Measurements from ENCODE around the gene SLC39A11.
A peak's percentile ranks its signal among the peaks of the same experiment; 100 is the strongest.

The SLC39A11 gene

GRCh38 chr17:72971226-72971880 is 121.1 kb downstream of the SLC39A11 start:
- DNase-seq, result no peak

DNA sequence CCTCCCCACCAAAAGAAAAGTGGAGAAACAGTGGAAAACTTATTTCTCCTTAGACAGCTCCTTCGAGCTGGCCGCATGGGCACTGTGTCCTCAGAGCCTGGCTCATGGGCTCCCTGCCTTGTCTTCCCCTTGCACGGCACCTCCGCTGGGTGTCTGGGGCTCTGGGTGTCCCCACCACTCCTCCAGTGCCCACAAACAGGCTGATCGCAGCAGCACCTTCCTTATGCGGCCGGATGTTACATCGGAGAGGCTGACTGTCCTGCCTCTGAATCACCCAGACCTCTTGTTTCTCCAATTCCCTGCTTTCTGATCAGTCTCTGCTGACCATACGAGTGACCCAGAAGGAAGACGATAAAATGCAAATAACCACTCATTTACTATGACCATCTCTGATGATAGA is 121.7 kb downstream of the SLC39A11 start:
- no peak for DNase-seq

- DNase-seq, result no peak
Measured at GRCh38 chr17:72970246-72970645, 122.2 kb downstream of the SLC39A11 start.

GRCh38 chr17:72969293-72969906 is 123.1 kb downstream of the SLC39A11 start:
- DNase-seq, result no peak

GRCh38 chr17:72968798-72969197 is 123.7 kb downstream of the SLC39A11 start:
- no peak for DNase-seq

GRCh38 chr17:72967977-72968585 is 124.4 kb downstream of the SLC39A11 start:
- DNase-seq, result no peak

- no peak for DNase-seq
Measured at GRCh38 chr17:72967277-72967970, 125.1 kb downstream of the SLC39A11 start.

GRCh38 chr17:72962106-72962505 is 130.4 kb downstream of the SLC39A11 start:
- DNase-seq, result no peak

DNA sequence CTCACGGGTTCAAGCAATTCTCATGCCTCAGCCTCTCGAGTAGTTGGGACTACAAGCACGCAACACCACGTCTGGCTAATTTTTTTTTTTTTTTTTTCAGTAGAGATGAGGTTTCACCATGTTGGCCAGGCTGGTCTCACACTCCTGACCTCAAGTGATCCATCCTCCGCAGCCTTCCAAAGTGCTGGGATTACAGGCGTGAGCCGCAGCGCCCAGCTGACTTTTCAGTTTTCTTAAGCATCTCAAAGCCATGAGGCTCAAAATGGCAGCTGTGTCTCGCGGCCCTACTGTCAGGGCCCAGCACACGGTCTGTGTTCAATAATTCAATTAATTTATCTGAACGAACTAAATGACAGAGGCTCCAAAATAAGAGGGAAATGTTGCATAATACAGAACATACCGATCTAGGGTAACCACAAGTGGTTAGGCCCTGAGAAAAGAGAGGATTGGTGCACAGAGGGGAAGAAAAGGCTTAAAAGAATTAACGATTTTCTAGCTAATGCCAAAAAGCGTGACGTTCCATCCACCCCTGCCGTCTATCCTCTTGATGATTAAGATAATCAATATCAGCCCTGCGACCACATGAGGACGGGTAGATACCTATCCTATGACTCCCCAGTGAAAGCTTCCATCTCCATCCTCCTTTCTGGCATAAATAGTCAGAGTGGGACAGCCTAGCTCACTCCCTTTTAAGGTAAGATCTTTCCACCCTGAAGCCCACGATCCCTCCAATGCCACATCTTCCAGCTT is 136.9 kb downstream of the SLC39A11 start:
- no peak for DNase-seq

- DNase-seq, result no peak
Measured at GRCh38 chr17:72954579-72954978, 137.9 kb downstream of the SLC39A11 start.

GRCh38 chr17:72953621-72954020 is 138.9 kb downstream of the SLC39A11 start:
- DNase-seq, result no peak

- no peak for DNase-seq
Measured at GRCh38 chr17:72952641-72953315, 139.7 kb downstream of the SLC39A11 start.

DNA sequence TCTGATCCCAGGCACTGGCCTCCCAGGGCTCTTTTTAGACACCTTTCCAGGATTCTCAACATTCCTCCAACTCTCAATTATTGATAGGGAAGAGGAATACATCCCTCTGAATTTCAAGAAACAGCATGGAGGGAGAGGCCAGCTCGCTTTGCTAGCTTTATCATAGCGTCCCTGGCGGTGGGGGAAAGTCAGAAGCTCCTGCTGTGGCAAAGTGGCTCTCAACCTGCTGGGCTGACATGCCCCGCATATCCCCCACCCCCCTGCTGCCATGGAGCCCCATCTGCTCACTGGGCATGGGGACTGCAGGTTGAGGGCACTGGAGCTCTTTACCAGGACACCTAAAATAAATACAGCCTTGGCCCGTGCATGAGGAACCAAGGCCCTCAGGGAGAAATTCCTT is 140.3 kb downstream of the SLC39A11 start:
- DNase-seq, result no peak

GRCh38 chr17:72950242-72950931 is 142.1 kb downstream of the SLC39A11 start:
- no peak for DNase-seq

DNA sequence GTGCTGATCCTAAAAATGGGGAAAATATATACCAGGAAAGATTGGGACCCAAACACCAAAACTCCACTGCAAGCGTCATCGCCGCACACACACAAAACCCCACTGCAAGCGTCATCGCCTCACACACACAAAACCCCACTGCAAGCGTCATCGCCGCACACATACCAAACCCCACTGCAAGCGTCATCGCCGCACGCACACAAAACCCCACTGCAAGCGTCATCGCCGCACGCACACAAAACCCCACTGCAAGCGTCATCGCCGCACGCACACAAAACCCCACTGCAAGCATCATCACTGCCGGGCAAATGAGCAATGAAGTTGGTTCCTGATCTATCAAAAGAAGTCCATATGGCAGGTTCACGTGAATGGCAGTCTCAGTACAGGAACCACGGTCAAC is 144.4 kb downstream of the SLC39A11 start:
- no peak for DNase-seq

DNA sequence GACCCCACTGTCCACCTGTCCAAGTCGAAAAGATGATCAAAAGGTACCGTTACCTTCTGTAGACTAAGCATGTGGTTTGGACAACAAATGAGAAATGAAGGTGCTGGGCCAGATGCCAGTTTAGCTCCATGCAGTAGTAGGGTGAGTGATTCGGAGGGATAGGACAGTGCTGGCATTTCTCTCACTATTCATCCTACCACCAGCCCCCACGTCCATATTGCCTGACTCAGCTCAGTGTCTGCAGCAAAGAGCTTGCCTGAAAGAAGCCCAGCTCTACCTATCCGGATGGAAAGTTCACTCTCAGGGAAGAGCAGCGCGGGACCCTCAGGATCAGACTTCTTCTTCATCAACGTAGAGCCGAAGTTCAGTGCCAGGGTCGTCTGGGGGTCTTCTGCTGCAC is 145.0 kb downstream of the SLC39A11 start:
- no peak for DNase-seq

DNA sequence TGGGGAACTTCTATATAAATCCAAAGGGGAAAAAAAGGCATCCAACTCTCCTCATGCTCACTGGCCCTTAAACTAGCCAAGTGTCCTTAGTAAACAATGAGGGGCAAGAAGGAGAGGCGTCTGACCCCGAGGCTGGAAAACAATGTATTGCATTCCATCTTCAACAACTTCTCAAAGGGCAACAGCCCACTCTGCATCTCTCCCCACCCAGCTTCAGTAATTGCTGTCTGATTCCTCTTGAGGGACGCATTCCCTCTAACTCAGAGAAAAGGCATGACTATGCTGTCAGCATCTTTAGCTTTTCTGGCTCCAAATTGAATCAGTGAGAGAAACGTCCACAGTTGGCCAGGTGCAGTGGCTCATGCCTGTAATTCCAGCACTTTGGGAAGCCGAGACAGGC is 145.8 kb downstream of the SLC39A11 start:
- no peak for DNase-seq

- DNase-seq, result no peak
Measured at GRCh38 chr17:72946156-72946555, 146.3 kb downstream of the SLC39A11 start.

DNA sequence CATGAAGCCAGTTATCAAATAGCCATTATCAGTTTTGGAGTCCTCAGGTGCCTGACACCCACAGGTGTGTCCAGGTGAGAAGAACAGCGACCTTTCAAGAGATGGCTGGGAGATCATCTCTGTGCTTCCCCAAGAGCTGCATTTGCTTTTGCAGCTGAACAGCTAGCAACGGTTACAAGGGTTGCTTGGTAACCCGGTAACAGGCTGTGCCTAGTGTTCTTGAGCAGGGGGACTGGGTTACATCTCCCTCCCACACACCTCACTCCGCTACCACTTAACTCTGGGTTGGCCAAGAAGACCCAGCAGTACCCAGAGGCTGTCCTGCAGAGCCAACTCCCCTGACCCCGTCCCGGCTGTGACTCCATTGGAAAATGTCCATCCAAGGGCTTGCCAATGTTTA is 147.0 kb downstream of the SLC39A11 start:
- no peak for DNase-seq

- peak; percentile 99 for DNase-seq
Measured at GRCh38 chr17:72943826-72944689, 148.4 kb downstream of the SLC39A11 start.

DNA sequence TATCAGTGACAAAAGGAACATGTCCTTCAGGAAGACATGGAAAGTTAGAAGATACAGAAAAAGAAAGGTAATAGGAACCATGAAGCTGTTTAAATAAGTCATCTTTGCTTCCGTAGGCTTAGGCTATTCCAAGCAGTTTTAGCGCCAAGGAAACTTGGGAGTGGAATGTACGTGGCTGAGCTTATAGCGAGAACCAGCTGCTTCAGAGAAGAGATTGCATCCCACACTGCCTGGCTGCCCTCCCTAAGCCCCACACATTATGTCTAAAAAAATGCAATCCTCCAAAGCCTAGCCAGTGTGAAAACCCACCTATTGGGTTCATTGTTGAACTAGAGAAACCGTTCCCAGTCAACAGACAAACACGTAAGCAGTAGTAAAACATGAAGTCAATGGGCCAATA is 149.9 kb downstream of the SLC39A11 start:
- peak; percentile 34 for DNase-seq

Data from NCI-H446 treated with DMSO at 0.1 percent for 48 hours (cell line).